H54 (cell line): ENCODE data around the gene TRIM25.
"Not testable (repeated sequence)": the region's sequence is repeated elsewhere in the genome, so short reads cannot be mapped to it uniquely, and the experiment has no call there.

ENCODE experiments used
- DNase-seq: peaks from one replicate; pipeline ENCODE4 v3.0.0; 2011; ENCODE audit warnings: low spot score, mixed read lengths; ENCODE audit not compliant: insufficient read length
- FAIRE-seq: peaks from 3 replicates; lab custom pipeline; 2011; peaks lifted over from hg19 to GRCh38; lab: Jason Lieb, UNC
- POLR2A ChIP-seq: IDR thresholded peaks from 2 replicates; pipeline ENCODE4 v1.6.1; 2011; ENCODE audit warnings: low read depth, mild to moderate bottlenecking, low read length

TRIM25 gene

GRCh38 chr17:56913867-56914580, at the start of gene TRIM25:
TRIM25 (minus strand) TSS chr17:56914049; CDS start chr17:56913988, 61 bp downstream.
- TF ChIP-seq POLR2A = peak; percentile 99
- DNase-seq = peak; percentile 96
- FAIRE-seq = no peak

- peak; percentile 62; the same call in 1 of the 2 replicates for TF ChIP-seq POLR2A
- peak; percentile 83 for FAIRE-seq
- peak; percentile 92 for DNase-seq
Observed at GRCh38 chr17:56960596-56961538, 47.0 kb upstream of the TRIM25 start, which contains the start of gene COIL. COIL (minus strand) TSS chr17:56961050; CDS start chr17:56961019, 31 bp downstream.

- DNase-seq (no peak), FAIRE-seq (no peak)
- no peak for TF ChIP-seq POLR2A
Observed at GRCh38 chr17:56956992-56957391, 43.1 kb upstream of the TRIM25 start.

- FAIRE-seq = no peak
- no peak for TF ChIP-seq POLR2A
- no peak for DNase-seq
Observed at GRCh38 chr17:56949595-56949994, 35.7 kb upstream of the TRIM25 start.

GRCh38 chr17:56948491-56948890, 34.6 kb upstream of the TRIM25 start:
- DNase-seq (no peak), FAIRE-seq (no peak)

GRCh38 chr17:56947741-56948140, 33.9 kb upstream of the TRIM25 start:
- DNase-seq = no peak
- no peak for TF ChIP-seq POLR2A
- no peak for FAIRE-seq

More at GRCh38 chr17:56948491-56948890, 34.6 kb upstream of the TRIM25 start:
- TF ChIP-seq POLR2A = no peak

- DNase-seq = no peak
- TF ChIP-seq POLR2A = no peak
- no peak for FAIRE-seq
Observed at GRCh38 chr17:56945938-56946505, 32.2 kb upstream of the TRIM25 start.

- FAIRE-seq (no peak), DNase-seq (no peak)
- no peak for TF ChIP-seq POLR2A
Observed at GRCh38 chr17:56943505-56944125, 29.8 kb upstream of the TRIM25 start.

GRCh38 chr17:56939869-56940484, 26.1 kb upstream of the TRIM25 start:
- TF ChIP-seq POLR2A = no peak
- DNase-seq = peak; percentile 26
- peak; percentile 61 for FAIRE-seq

- not testable (repeated sequence) for FAIRE-seq, DNase-seq
Observed at GRCh38 chr17:56938206-56938605, 24.4 kb upstream of the TRIM25 start.

- TF ChIP-seq POLR2A = no peak
- no peak for DNase-seq
- FAIRE-seq = no peak
Observed at GRCh38 chr17:56937687-56938086, 23.8 kb upstream of the TRIM25 start.

- TF ChIP-seq POLR2A = no peak
- FAIRE-seq = no peak
- no peak for DNase-seq
Observed at GRCh38 chr17:56936697-56937322, 23.0 kb upstream of the TRIM25 start.
